Fibroblast of mammary gland (primary cell): Measurements from ENCODE around the gene FERMT1.

Experiments used
- DNase-seq: peaks from one replicate; pipeline ENCODE4 v3.0.0-alpha.2; 2010; ENCODE audit warnings: low read depth
- H3K4me3 ChIP-seq: 2 replicates; pipeline ENCODE4 v1.5.1; 2011; ENCODE audit warnings: low read depth, mild to moderate bottlenecking, low read length, moderate library complexity; ENCODE audit not compliant: control insufficient read depth
- TF ChIP-seq, protein P1 (sequence below): conservative IDR thresholded peaks from 2 replicates; pipeline ENCODE4 v1.5.1; 2011; ENCODE audit warnings: low read depth, low read length, inconsistent platforms; ENCODE audit not compliant: control insufficient read depth, insufficient read depth

FERMT1 gene

DNA sequence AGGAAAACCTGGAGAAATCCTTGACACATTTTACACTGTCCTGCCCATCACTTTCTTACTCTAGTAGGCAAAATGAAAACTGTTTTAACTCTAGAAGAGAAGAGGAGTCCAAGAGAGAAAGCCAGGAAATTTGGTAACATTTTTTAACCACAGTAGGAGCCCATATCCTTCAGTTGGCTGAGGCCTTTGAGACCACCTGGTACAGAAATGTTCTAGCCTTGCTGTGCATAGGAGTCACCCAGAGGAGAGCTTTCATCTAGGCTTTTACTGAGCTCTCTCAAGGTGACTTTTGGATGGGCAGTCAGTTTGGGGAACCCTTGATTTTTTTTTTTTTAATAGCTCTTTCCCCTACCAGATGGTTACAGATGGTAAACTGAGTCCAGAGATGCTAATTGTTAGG is 94.0 kb downstream of the FERMT1 start:
- DNase-seq, result no peak
- TF ChIP-seq, protein P1, sequence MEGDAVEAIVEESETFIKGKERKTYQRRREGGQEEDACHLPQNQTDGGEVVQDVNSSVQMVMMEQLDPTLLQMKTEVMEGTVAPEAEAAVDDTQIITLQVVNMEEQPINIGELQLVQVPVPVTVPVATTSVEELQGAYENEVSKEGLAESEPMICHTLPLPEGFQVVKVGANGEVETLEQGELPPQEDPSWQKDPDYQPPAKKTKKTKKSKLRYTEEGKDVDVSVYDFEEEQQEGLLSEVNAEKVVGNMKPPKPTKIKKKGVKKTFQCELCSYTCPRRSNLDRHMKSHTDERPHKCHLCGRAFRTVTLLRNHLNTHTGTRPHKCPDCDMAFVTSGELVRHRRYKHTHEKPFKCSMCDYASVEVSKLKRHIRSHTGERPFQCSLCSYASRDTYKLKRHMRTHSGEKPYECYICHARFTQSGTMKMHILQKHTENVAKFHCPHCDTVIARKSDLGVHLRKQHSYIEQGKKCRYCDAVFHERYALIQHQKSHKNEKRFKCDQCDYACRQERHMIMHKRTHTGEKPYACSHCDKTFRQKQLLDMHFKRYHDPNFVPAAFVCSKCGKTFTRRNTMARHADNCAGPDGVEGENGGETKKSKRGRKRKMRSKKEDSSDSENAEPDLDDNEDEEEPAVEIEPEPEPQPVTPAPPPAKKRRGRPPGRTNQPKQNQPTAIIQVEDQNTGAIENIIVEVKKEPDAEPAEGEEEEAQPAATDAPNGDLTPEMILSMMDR, result no peak

DNA sequence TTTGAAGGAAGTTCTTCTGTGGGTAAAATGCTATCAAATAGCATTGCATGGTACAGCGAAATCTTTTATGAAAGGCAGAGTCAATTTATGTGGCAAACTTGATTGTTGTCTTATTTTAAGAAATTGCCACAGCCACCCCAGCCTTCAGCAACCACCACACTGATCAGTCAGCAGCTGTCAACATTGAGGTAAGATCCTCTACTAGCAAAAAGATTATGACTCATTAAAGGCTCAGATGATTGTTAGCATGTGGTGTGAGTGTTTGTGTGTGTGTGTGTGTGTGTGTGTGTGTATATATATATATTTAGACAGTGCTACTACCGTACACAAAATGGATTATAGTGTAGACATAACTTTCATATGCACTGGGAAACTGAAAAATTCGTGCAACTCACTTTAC is 96.8 kb downstream of the FERMT1 start:
- TF ChIP-seq, protein P1, result no peak
- H3K4me3 ChIP-seq, result no peak overlapping the region
- peak; percentile 81 for DNase-seq

More for the DNA sequence above, 94.0 kb downstream of the FERMT1 start:
- H3K4me3 ChIP-seq, result no peak overlapping the region
